NB4 (cell line): ENCODE data around the gene MIEN1.

Source experiments
- CTCF ChIP-seq: IDR thresholded peaks from one replicate; pipeline ENCODE4 v1.5.1; 2012; ENCODE audit warnings: low read depth, low read length
- MAX ChIP-seq: IDR thresholded peaks from 2 replicates; pipeline ENCODE4 v1.6.1; 2011; ENCODE audit warnings: low read depth, low read length

- TF ChIP-seq CTCF (no peak), MAX (no peak)
Observed at GRCh38 chr17:39775031-39775430, 44.7 kb upstream of the MIEN1 start.
